Measurements from ENCODE around the gene SLK. TPM values are rescaled to one million over a fixed set of nuclear protein-coding genes. Genes with fewer than 3 reads are reported as not detected.

Gene SLK
- total RNA-seq, 1 donor = 48.8 TPM

DNA sequence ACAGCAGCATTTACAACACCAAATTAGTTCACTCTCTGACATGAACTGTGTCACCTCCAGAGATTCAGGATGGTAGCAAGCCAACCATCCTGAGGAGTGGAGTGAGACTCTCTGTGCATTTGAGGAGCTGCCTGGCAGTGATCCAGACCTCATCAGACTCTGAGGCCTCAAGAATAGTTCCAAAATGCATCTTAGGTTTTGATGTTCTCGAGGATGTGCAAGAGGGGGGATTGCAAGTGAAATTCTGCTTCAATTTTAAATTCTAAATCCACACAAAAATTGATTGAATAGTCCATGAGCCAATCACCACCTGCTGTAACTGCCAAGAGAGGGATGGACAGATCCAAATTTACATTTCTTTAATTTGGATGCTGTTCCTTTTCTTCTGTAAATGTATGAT, 49.7 kb downstream of the SLK start:
- no peak overlapping the region for H3K4me3 ChIP-seq (ENCODE audit: low read depth, low read length)
- TF ChIP-seq, protein P1, sequence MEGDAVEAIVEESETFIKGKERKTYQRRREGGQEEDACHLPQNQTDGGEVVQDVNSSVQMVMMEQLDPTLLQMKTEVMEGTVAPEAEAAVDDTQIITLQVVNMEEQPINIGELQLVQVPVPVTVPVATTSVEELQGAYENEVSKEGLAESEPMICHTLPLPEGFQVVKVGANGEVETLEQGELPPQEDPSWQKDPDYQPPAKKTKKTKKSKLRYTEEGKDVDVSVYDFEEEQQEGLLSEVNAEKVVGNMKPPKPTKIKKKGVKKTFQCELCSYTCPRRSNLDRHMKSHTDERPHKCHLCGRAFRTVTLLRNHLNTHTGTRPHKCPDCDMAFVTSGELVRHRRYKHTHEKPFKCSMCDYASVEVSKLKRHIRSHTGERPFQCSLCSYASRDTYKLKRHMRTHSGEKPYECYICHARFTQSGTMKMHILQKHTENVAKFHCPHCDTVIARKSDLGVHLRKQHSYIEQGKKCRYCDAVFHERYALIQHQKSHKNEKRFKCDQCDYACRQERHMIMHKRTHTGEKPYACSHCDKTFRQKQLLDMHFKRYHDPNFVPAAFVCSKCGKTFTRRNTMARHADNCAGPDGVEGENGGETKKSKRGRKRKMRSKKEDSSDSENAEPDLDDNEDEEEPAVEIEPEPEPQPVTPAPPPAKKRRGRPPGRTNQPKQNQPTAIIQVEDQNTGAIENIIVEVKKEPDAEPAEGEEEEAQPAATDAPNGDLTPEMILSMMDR (IDR thresholded peaks at IDR 0.05; ENCODE audit: insufficient read depth, low read depth, low read length) = no peak
- DNase-seq (ENCODE audit: low read depth) = no peak

- TF ChIP-seq, protein P1 (IDR thresholded peaks at IDR 0.05; ENCODE audit: insufficient read depth, low read depth, low read length) = no peak
- no peak for DNase-seq (ENCODE audit: low read depth)
These were observed 51.5 kb downstream of the SLK start for GRCh38 chr10:104018471-104018870.

DNA sequence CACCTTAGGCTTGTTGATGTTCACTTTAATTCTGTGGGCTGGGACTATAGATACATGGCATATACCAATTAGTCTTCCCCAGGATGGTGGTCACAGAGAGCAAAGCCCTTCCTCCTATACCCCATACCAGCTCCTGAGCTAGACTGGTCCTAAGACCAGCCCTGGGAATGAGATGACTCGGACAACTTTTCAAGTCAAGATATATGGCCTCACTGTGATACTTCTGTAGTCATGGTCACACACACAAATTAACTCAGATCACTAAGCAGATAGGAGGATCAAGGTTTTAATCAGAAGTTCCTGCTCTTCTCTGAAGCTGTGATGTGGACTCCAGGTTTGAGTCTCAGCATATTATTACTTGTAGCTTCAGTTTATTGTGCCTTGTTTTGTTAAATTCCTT, 53.1 kb downstream of the SLK start:
- no peak for DNase-seq (ENCODE audit: low read depth)
- TF ChIP-seq, protein P1 (IDR thresholded peaks at IDR 0.05; ENCODE audit: insufficient read depth, low read depth, low read length) = no peak

More at GRCh38 chr10:104018471-104018870, 51.5 kb downstream of the SLK start:
- no peak overlapping the region for H3K4me3 ChIP-seq (ENCODE audit: low read depth, low read length)

DNA sequence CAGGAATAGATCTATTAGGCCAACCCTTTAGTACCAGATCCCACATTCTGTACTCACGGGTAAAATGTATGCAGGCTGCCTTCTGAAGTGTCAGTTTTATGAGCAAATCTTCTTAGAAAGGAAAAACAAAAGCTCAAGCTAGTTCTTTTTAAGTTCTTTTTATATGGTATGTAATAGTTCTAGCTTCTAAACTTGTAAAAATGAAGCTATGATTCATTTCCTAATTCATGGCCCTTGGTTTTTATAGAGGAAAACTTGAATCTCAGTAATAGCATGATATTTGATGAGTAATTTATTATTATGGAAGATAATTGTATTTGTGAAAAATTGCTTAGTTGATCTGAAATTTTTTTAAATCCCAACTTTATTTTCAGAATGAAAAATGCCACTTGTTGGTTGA, 54.3 kb downstream of the SLK start:
- DNase-seq (ENCODE audit: low read depth) = no peak
- H3K4me3 ChIP-seq (ENCODE audit: low read depth, low read length) = no peak overlapping the region
- TF ChIP-seq, protein P1 (IDR thresholded peaks at IDR 0.05; ENCODE audit: insufficient read depth, low read depth, low read length) = no peak

More for the DNA sequence above, 53.1 kb downstream of the SLK start:
- H3K4me3 ChIP-seq (ENCODE audit: low read depth, low read length) = no peak overlapping the region

GRCh38 chr10:104022026-104022425, 55.1 kb downstream of the SLK start:
- TF ChIP-seq, protein P1 (IDR thresholded peaks at IDR 0.05; ENCODE audit: insufficient read depth, low read depth, low read length) = no peak
- no peak for DNase-seq (ENCODE audit: low read depth)
- no peak overlapping the region for H3K4me3 ChIP-seq (ENCODE audit: low read depth, low read length)

GRCh38 chr10:104025524-104025923, 58.6 kb downstream of the SLK start:
- DNase-seq (ENCODE audit: low read depth) = no peak
- H3K4me3 ChIP-seq (ENCODE audit: low read depth, low read length) = no peak overlapping the region
- TF ChIP-seq, protein P1 (IDR thresholded peaks at IDR 0.05; ENCODE audit: insufficient read depth, low read depth, low read length) = no peak

DNA sequence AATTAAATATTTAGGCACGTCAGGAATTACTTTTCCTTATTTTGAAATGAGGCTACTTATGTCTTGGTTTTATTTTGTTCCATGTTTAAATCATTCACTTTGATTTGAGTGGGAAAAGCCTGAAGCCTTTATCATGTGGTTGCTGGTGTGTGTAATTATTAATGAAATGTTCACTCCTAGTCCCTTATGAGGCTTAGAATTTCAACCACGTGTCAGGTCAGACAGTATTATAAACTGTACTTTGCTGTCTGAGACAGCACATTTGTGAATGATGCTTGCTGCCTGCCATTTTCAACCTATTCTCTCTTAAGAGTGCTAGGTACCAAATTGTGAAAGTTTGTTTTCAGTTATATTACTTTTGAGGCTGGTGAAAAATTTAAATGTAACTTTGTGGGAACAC, 59.8 kb downstream of the SLK start:
- no peak for DNase-seq (ENCODE audit: low read depth)
- no peak overlapping the region for H3K4me3 ChIP-seq (ENCODE audit: low read depth, low read length)
- TF ChIP-seq, protein P1 (IDR thresholded peaks at IDR 0.05; ENCODE audit: insufficient read depth, low read depth, low read length) = no peak

All from fibroblast of villous mesenchyme (primary cell).